ENCODE data around the gene DDX24.

DNA sequence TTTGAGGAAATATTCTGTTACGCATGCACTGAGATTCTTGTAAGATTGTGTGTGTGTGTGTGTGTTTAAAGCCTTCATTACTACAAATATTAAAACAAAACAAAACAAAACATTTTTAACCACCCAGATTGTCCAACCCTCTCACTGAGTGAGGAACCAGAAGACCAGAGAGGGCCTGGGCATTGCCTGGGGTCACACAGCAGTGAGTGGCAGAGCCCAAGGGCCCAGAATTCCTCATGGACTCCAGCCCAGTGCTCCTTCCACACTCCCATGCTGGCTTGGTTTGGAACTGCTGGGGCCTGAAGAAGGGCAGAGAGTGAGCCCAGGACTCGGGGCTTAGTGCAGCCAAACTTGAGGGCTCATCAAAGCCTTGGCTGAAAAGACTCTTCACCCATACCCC lies 56.5 kb downstream of the DDX24 start:
- TF ChIP-seq POLR2A (IDR thresholded peaks at IDR 0.05; ENCODE audit: low read length) (no peak), GATA1 (IDR thresholded peaks at IDR 0.05; ENCODE audit: low read depth, low read length) (no peak)

Measured in erythroblast (primary cell).